Adrenal gland (tissue), 5 donors: ENCODE results near the gene ATP9B.

Experiments
- CTCF ChIP-seq, 6 experiments: fragments of 450-650 bp in 4 of 6; fragments of 200-600 bp in 2 of 6; sonication (generic) in 1 of 6; IDR thresholded peaks; 1 replicate in 5 of 6; 2 replicates in 1 of 6; pipeline versions ENCODE4 v1.5.1 to v1.8.0; 2016 to 2021; ENCODE audit warnings: antibody characterized with exemption in 6 of 6, mild to moderate bottlenecking in 2 of 6, moderate library complexity in 1 of 6
- POLR2A ChIP-seq, 2 donors: fragments of 450-650 bp; IDR thresholded peaks; one replicate each; pipeline ENCODE4 v1.6.1; 2017; ENCODE audit warnings: antibody characterized with exemption in 2 of 2, mild to moderate bottlenecking in 2 of 2, moderate library complexity in 1 of 2
- donor health status: DM: no; HTN: no; CAD: no.

GRCh38 chr18:79193826-79194225 lies 124.6 kb downstream of the ATP9B start:
- no peak for TF ChIP-seq CTCF (IDR thresholded peaks at IDR 0.05)
- TF ChIP-seq POLR2A (IDR thresholded peaks at IDR 0.05), result no peak
